ENCODE measurements around the gene C8A. TPM values are rescaled to one million over a fixed set of nuclear protein-coding genes. Genes with fewer than 3 reads are reported as not detected.

C8A gene
- total RNA-seq, 1 experiment from 2014 or later: not detected

DNA sequence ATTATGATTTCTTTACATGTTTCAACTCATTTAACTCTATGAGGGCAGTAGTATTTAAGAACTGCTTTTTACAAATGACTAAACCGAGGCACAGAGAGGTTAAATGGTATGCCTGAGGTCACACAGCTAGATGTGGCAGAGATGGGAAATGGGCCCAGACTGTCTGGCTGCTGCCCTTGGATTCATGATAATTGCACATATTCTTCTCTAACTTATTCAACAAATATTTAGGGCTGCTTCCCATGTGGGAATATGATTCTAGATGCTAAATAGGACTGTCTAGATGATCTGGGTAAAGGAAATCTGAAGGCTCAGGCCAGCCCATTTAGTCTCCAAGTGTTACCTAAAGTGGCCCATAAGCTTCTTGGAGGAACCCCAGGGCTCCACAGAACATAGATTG is 26.2 kb downstream of the C8A start:
- DNase-seq (ENCODE audit: extremely low read depth, low read depth): no peak

DNA sequence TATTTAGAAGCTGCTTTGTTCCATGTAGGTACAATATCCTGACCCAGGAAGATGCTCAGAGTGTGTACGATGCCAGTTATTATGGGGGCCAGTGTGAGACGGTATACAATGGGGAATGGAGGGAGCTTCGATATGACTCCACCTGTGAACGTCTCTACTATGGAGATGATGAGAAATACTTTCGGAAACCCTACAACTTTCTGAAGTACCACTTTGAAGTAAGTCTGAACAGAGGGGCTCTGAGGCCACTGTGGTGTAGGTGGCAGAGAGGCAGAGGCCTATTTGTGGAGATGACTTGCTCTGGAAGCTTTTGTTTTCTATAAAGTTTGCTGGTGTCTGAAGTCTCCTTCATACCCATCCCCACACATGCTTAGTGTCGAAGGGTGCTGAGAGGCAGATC is 26.8 kb downstream of the C8A start:
- no peak for DNase-seq (ENCODE audit: extremely low read depth, low read depth)

GRCh38 chr1:56890229-56890628 is 35.6 kb downstream of the C8A start:
- no peak for DNase-seq (ENCODE audit: extremely low read depth, low read depth)

GRCh38 chr1:56894014-56894413 is 39.4 kb downstream of the C8A start:
- no peak for DNase-seq (ENCODE audit: extremely low read depth, low read depth)

DNA sequence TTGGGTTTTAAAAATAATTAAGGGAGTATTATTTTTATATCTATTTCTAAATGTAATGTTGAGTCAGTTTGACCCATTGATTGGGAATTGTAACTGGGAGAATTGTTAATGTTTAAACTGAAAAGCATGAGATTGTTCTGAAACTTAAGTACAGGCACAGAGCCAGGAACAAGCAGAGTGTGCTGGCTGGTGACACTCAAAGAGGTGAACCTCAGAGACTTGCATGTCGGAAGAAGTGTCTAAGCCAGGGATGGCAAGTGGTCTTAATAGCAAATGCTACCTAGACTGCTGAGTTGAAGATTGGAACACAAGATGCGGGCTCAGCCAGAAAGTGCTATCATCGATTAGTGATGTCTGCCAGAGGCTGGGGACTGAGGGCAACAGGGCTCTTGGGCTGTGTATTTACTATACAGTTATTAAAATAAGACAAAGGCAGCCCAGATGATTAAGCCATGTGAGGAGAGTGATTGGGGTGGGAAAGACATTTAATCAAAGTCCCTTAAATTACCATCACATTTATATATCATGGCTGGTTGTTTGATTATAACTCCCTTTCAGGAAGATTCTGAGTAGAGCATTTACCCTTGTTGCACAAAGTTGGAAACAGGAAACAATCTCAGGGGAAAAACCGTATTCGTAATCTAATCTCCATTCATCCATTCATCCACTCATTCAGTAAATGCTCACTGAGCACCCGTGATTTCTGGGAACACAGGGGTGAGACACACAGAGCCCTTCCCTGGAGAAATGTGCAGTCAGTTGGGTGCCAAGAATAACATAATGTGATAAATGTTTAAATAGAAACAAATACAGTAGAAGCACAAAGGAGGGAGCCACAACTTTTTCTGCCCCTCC is 42.8 kb downstream of the C8A start:
- no peak for DNase-seq (ENCODE audit: extremely low read depth, low read depth)

GRCh38 chr1:56898005-56898373 is 43.4 kb downstream of the C8A start:
- no peak for DNase-seq (ENCODE audit: extremely low read depth, low read depth)

GRCh38 chr1:56898879-56899278 is 44.3 kb downstream of the C8A start:
- no peak for DNase-seq (ENCODE audit: extremely low read depth, low read depth)

- DNase-seq (ENCODE audit: extremely low read depth, low read depth): no peak
These were observed 47.1 kb downstream of the C8A start for GRCh38 chr1:56901716-56902115.

GRCh38 chr1:56903778-56904177 is 49.2 kb downstream of the C8A start:
- no peak for DNase-seq (ENCODE audit: extremely low read depth, low read depth)

- no peak for DNase-seq (ENCODE audit: extremely low read depth, low read depth)
These were observed 50.2 kb downstream of the C8A start for GRCh38 chr1:56904663-56905397.

DNA sequence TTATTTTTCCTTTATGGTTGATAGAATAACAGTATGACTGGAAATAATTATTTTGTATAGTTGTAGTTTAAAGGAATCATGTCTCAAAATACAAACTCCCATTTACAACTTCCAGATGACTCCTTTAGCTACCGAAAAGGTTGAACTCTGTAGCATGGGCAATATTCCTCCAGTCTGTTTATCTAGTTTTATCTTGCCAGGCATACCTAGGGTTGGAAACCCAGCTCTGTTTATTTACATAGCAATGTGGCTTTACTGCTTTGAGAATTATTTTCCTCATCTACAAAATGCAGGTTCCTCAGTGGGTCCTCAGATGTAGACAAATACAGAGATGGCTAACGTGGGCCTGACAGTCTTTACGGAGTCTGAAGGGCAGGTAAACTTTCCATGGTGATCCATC is 51.1 kb downstream of the C8A start:
- DNase-seq (ENCODE audit: extremely low read depth, low read depth): no peak

GRCh38 chr1:56908619-56909221 is 54.1 kb downstream of the C8A start:
- no peak for DNase-seq (ENCODE audit: extremely low read depth, low read depth)

- no peak for DNase-seq (ENCODE audit: extremely low read depth, low read depth)
These were observed 55.9 kb downstream of the C8A start for GRCh38 chr1:56910441-56910985.

- DNase-seq (ENCODE audit: extremely low read depth, low read depth): no peak
These were observed 56.7 kb downstream of the C8A start for GRCh38 chr1:56911098-56911938.

DNA sequence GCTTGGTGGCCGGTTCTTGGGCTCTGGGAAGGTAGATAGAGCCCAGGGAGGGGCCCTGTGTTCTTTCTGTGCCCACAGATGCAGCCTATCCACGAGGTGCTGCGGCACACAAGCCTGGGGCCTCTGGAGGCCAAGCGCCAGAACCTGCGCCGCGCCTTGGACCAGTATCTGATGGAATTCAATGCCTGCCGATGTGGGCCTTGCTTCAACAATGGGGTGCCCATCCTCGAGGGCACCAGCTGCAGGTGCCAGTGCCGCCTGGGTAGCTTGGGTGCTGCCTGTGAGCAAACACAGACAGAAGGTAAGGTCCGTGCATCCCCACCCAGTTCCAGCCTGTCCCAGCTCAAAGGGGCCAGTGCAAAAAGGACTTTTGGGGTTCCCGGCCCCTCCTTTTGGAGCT is 57.7 kb downstream of the C8A start:
- DNase-seq (ENCODE audit: extremely low read depth, low read depth): no peak

- no peak for DNase-seq (ENCODE audit: extremely low read depth, low read depth)
These were observed 61.4 kb downstream of the C8A start for GRCh38 chr1:56915960-56916359.

DNA sequence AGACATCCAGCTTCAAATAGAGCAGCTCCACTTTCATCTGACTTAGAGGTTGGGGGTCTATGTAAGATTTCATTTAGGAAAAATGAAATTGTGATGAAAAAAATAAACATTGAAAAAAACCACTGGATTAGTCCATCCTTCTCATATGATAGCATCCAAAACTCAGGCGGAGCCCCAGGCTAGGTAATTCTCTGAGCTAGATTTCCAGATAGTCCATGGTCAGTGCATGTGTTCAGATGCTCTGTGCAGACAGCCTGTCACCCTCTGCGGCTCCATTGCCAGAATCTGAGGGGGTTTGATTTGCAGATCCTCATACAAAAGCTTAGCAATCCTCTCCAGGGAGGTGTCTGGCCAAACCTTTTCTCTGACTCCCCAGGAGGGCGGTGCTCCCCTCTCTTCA is 62.0 kb downstream of the C8A start:
- no peak for DNase-seq (ENCODE audit: extremely low read depth, low read depth)

- no peak for DNase-seq (ENCODE audit: extremely low read depth, low read depth)
These were observed 62.8 kb downstream of the C8A start for GRCh38 chr1:56917356-56917755.

- no peak for DNase-seq (ENCODE audit: extremely low read depth, low read depth)
These were observed 66.0 kb downstream of the C8A start for GRCh38 chr1:56920591-56921001.

DNA sequence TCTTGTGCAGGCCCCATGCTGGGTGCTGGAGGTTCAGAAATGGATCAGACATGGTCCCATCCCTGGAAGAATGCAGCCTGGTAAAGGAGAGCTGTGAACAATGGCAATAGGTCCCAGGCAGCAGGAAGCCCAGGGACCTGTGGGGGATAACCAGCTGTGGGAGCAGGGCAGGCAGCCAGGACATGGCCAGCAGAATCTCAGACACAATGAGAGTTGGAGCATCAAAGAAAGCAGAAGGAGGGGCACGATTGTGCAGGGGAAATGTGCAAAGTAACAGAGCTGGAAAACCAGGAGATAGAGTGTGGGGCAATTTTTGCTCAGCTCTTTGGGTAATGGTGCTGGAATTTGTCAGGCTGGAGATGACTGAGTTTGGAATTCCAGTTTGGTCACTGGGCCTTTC is 66.9 kb downstream of the C8A start:
- DNase-seq (ENCODE audit: extremely low read depth, low read depth): no peak

DNA sequence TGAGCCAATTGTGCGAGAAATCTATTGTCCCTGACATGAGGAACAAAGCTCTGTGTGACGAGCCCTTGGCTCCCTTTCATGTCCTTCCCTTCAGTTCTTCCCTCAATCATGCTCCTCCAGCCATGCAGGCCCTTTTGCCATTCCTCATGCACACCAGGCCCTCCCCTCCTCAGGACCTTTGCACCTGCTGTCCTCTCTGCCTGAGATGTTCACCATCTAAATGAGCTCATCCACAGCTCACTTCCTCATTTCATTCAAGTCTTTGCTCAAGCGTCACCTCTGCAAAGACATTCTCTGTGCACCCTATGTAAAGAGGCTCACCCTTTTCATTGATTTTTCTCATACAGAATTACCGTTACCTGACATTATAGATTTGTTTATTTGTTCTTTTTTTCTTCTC is 67.5 kb downstream of the C8A start:
- DNase-seq (ENCODE audit: extremely low read depth, low read depth): no peak
